ENCODE measurements around the gene SV2B.

The SV2B gene

GRCh38 chr15:91192690-91193377 is 92.8 kb downstream of the SV2B start:
- DNase-seq (ENCODE audit: low read depth in 2 of 2): no peak

GRCh38 chr15:91193378-91193720 is 93.3 kb downstream of the SV2B start:
- DNase-seq (ENCODE audit: low read depth in 2 of 2): no peak

- no peak for DNase-seq (ENCODE audit: low read depth in 2 of 2)
Measured at GRCh38 chr15:91196127-91196526, 96.1 kb downstream of the SV2B start.

- no peak for DNase-seq (ENCODE audit: low read depth in 2 of 2)
Measured at GRCh38 chr15:91196768-91197167, 96.7 kb downstream of the SV2B start.

GRCh38 chr15:91199511-91199910 is 99.5 kb downstream of the SV2B start:
- no peak for DNase-seq (ENCODE audit: low read depth in 2 of 2)

- DNase-seq (ENCODE audit: low read depth in 2 of 2): no peak
Measured at GRCh38 chr15:91200101-91200754, 100.2 kb downstream of the SV2B start.

- DNase-seq (ENCODE audit: low read depth in 2 of 2): no peak
Measured at GRCh38 chr15:91202510-91203102, 102.5 kb downstream of the SV2B start.

GRCh38 chr15:91203619-91204203 is 103.7 kb downstream of the SV2B start:
- DNase-seq (ENCODE audit: low read depth in 2 of 2): no peak

GRCh38 chr15:91208371-91208770 is 108.3 kb downstream of the SV2B start:
- DNase-seq (ENCODE audit: low read depth in 2 of 2): no peak

GRCh38 chr15:91209318-91209717 is 109.3 kb downstream of the SV2B start:
- no peak for DNase-seq (ENCODE audit: low read depth in 2 of 2)

GRCh38 chr15:91209726-91210125 is 109.7 kb downstream of the SV2B start:
- no peak for DNase-seq (ENCODE audit: low read depth in 2 of 2)

GRCh38 chr15:91214675-91215590 is 114.9 kb downstream of the SV2B start:
- no peak for DNase-seq (ENCODE audit: low read depth in 2 of 2)

GRCh38 chr15:91216000-91216399 is 115.9 kb downstream of the SV2B start:
- DNase-seq (ENCODE audit: low read depth in 2 of 2): no peak

GRCh38 chr15:91219206-91219605 is 119.1 kb downstream of the SV2B start:
- DNase-seq (ENCODE audit: low read depth in 2 of 2): no peak

- DNase-seq (ENCODE audit: low read depth in 2 of 2): no peak
Measured at GRCh38 chr15:91222052-91222451, 122.0 kb downstream of the SV2B start.

GRCh38 chr15:91223863-91224262 is 123.8 kb downstream of the SV2B start:
- DNase-seq (ENCODE audit: low read depth in 2 of 2): no peak

GRCh38 chr15:91224755-91225380 is 124.8 kb downstream of the SV2B start:
- no peak for DNase-seq (ENCODE audit: low read depth in 2 of 2)

- DNase-seq (ENCODE audit: low read depth in 2 of 2): no peak
Measured at GRCh38 chr15:91225741-91226140, 125.7 kb downstream of the SV2B start.

GRCh38 chr15:91227117-91227516 is 127.1 kb downstream of the SV2B start:
- DNase-seq (ENCODE audit: low read depth in 2 of 2): no peak

- DNase-seq (ENCODE audit: low read depth in 2 of 2): no peak
Measured at GRCh38 chr15:91227766-91228165, 127.7 kb downstream of the SV2B start.

GRCh38 chr15:91228383-91228782 is 128.3 kb downstream of the SV2B start:
- no peak for DNase-seq (ENCODE audit: low read depth in 2 of 2)

Measured in stimulated activated CD8-positive, alpha-beta memory T cell treated with anti-CD3 and anti-CD28 coated beads, Interleukin-2, amount 100 ng/mL, for 1 hour (primary cell).